Hematopoietic multipotent progenitor cell treated with erythropoietin and hydrocortisone succinate and interleukin-3 and kit ligand, for 8 days (in vitro differentiated cells): Measurements from ENCODE around the gene RPS6KA4.

Experiments
- DNase-seq: peaks from one replicate; pipeline ENCODE4 v3.0.0-alpha.2; 2015

RPS6KA4 gene

GRCh38 chr11:64327993-64328392, 31.0 kb upstream of the RPS6KA4 start:
- DNase-seq, result no peak

- DNase-seq, result no peak
These were observed 28.1 kb upstream of the RPS6KA4 start for GRCh38 chr11:64330888-64331287.

GRCh38 chr11:64331569-64332371, 27.2 kb upstream of the RPS6KA4 start:
- peak; percentile 95 for DNase-seq

- peak; percentile 34 for DNase-seq
These were observed 25.4 kb upstream of the RPS6KA4 start for GRCh38 chr11:64333556-64333955.

GRCh38 chr11:64334764-64335735, 23.9 kb upstream of the RPS6KA4 start:
- DNase-seq, result peak; percentile 99

- no peak for DNase-seq
These were observed 21.3 kb upstream of the RPS6KA4 start for GRCh38 chr11:64337538-64338249.

- no peak for DNase-seq
These were observed 20.2 kb upstream of the RPS6KA4 start for GRCh38 chr11:64338716-64339115.

- no peak for DNase-seq
These were observed 19.7 kb upstream of the RPS6KA4 start for GRCh38 chr11:64339286-64339685.

GRCh38 chr11:64339754-64340408, 19.1 kb upstream of the RPS6KA4 start, which contains the start of gene CCDC88B:
TSS of gene CCDC88B (plus strand) at chr11:64340204. CDS start at chr11:64340267, 63 bp downstream.
- no peak for DNase-seq

GRCh38 chr11:64340671-64341335, 18.2 kb upstream of the RPS6KA4 start:
- peak; percentile 45 for DNase-seq

GRCh38 chr11:64341429-64341828, 17.5 kb upstream of the RPS6KA4 start:
- DNase-seq, result no peak

GRCh38 chr11:64341851-64342791, 16.8 kb upstream of the RPS6KA4 start:
- peak; percentile 89 for DNase-seq

GRCh38 chr11:64342869-64343745, 15.9 kb upstream of the RPS6KA4 start:
- DNase-seq, result no peak

- DNase-seq, result peak; percentile 50
These were observed 15.0 kb upstream of the RPS6KA4 start for GRCh38 chr11:64343767-64344559.

GRCh38 chr11:64344787-64345186, 14.2 kb upstream of the RPS6KA4 start:
- no peak for DNase-seq

GRCh38 chr11:64347193-64347867, 11.6 kb upstream of the RPS6KA4 start:
- DNase-seq, result no peak

GRCh38 chr11:64348383-64349024, 10.5 kb upstream of the RPS6KA4 start:
- DNase-seq, result no peak

- DNase-seq, result no peak
These were observed 10.0 kb upstream of the RPS6KA4 start for GRCh38 chr11:64349025-64349387.
